Measurements from ENCODE around the gene RNLS. TPM values are rescaled to one million over a fixed set of nuclear protein-coding genes. Genes with fewer than 3 reads are reported as not detected.

Gene RNLS
- total RNA-seq, 1 experiment from 2014 or later: not detected

DNA sequence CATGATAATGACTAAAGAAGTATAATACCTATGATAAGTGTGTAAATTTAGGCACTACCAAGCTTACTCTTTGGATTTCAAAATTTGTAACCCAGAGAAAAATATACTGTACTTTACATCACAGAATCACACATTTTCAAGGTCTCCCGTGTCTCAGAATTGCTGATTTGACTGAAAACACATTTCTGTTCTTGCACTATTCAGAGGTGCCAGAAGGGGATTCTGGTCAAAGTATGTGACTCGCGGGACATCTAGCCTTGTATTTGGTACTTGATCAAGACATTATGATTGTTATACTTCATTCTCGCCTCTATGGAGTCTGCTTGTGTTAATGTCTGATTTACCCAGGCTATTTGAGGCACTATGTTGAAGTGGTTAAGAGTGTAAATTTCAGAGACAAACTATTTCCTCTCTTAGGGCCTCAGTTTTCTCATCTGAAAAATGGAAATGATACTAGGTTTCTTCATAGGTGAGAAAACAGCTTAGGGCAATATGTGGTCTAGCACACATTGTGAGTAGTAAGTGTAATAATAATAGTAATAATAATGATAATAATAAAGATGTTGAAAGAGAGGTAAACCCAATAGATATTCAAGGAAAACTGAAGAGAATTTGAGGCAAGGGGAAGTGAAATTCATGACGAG is 320.4 kb downstream of the RNLS start:
- H3K27me3 Mint-ChIP-seq (ENCODE audit: insufficient read depth, unreplicated experiment): no peaks in the 10 kb centered on the region
- H3K4me3 Mint-ChIP-seq (ENCODE audit: unreplicated experiment): no peak overlapping the region
- no peaks in the 10 kb centered on the region for H3K9me3 Mint-ChIP-seq (ENCODE audit: unreplicated experiment)
- DNase-seq (ENCODE audit: unreplicated experiment): no peak
- no TSS peak for BruUV-seq (replicated peaks)
- TF ChIP-seq, protein P1, sequence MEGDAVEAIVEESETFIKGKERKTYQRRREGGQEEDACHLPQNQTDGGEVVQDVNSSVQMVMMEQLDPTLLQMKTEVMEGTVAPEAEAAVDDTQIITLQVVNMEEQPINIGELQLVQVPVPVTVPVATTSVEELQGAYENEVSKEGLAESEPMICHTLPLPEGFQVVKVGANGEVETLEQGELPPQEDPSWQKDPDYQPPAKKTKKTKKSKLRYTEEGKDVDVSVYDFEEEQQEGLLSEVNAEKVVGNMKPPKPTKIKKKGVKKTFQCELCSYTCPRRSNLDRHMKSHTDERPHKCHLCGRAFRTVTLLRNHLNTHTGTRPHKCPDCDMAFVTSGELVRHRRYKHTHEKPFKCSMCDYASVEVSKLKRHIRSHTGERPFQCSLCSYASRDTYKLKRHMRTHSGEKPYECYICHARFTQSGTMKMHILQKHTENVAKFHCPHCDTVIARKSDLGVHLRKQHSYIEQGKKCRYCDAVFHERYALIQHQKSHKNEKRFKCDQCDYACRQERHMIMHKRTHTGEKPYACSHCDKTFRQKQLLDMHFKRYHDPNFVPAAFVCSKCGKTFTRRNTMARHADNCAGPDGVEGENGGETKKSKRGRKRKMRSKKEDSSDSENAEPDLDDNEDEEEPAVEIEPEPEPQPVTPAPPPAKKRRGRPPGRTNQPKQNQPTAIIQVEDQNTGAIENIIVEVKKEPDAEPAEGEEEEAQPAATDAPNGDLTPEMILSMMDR (IDR thresholded peaks at IDR 0.05; ENCODE audit: unreplicated experiment): no peak
- no peak overlapping the region for H3K27ac Mint-ChIP-seq (ENCODE audit: low read depth, unreplicated experiment)
- intact Hi-C loops (cut with micrococcal nuclease): no loop called here
- ChIA-PET CTCF (interaction anchor here (0.6 to 0.7 kb wide), 3 partner anchors 9 to 759 kb away, joined by 3 to 4 read pairs (median 3); no protein-coding TSS in a partner anchor), POLR2A (interaction anchor here (0.9 to 3.3 kb wide), 2 partner anchors 8 to 9 kb away, joined by 4 to 13 read pairs; no protein-coding TSS in a partner anchor)
- no peaks in the 10 kb centered on the region for H3K4me1 Mint-ChIP-seq (ENCODE audit: insufficient read depth, unreplicated experiment)
- no peaks in the 10 kb centered on the region for H3K36me3 Mint-ChIP-seq (ENCODE audit: insufficient read depth, unreplicated experiment)

DNA sequence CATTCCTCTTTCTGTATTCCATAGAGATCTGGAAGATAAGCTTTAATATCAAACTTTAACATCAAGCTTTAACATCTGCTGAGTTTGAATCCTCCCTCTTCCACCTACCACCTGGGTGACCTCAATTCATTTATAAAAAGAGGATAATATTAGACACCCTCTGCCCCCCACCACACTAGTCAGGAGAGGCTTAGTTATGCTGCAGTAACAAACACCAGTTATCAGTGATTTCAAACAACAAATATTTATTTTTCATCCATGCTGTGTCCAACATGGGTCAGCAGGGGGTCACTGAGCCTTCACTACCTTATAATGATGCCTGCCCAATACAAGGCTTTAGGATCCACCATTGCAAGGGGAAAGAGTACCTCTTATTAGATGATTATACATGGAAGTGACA is 322.0 kb downstream of the RNLS start:
- intact Hi-C loops (cut with micrococcal nuclease): no loop called here
- Mint-ChIP-seq H3K27me3 (ENCODE audit: insufficient read depth, unreplicated experiment) (no peaks in the 10 kb centered on the region), H3K9me3 (ENCODE audit: unreplicated experiment) (no peaks in the 10 kb centered on the region), H3K27ac (ENCODE audit: low read depth, unreplicated experiment) (no peak overlapping the region), H3K36me3 (ENCODE audit: insufficient read depth, unreplicated experiment) (no peaks in the 10 kb centered on the region), H3K4me1 (ENCODE audit: insufficient read depth, unreplicated experiment) (no peaks in the 10 kb centered on the region), H3K4me3 (ENCODE audit: unreplicated experiment) (no peak overlapping the region)
- ChIA-PET CTCF (no interaction called here), POLR2A (interaction anchor here (0.6 to 3.3 kb wide), 4 partner anchors 10 to 368 kb away, joined by 3 to 13 read pairs (median 4); no protein-coding TSS in a partner anchor)
- no TSS peak for BruUV-seq (replicated peaks)
- no peak for DNase-seq (ENCODE audit: unreplicated experiment)
- TF ChIP-seq, protein P1 (IDR thresholded peaks at IDR 0.05; ENCODE audit: unreplicated experiment): no peak

GRCh38 chr10:88260329-88261051 is 322.6 kb downstream of the RNLS start:
- Mint-ChIP-seq H3K36me3 (ENCODE audit: insufficient read depth, unreplicated experiment) (no peaks in the 10 kb centered on the region), H3K27ac (ENCODE audit: low read depth, unreplicated experiment) (no peak overlapping the region), H3K27me3 (ENCODE audit: insufficient read depth, unreplicated experiment) (no peaks in the 10 kb centered on the region), H3K9me3 (ENCODE audit: unreplicated experiment) (no peaks in the 10 kb centered on the region), H3K4me1 (ENCODE audit: insufficient read depth, unreplicated experiment) (no peaks in the 10 kb centered on the region), H3K4me3 (ENCODE audit: unreplicated experiment) (no peak overlapping the region)
- ChIA-PET CTCF (no interaction called here), POLR2A (interaction anchor here (0.6 to 3.3 kb wide), 4 partner anchors 11 to 368 kb away, joined by 3 to 13 read pairs (median 4); no protein-coding TSS in a partner anchor)
- BruUV-seq (replicated peaks): no TSS peak
- no peak for DNase-seq (ENCODE audit: unreplicated experiment)
- TF ChIP-seq, protein P1 (IDR thresholded peaks at IDR 0.05; ENCODE audit: unreplicated experiment): no peak
- intact Hi-C loops (cut with micrococcal nuclease): no loop called here

DNA sequence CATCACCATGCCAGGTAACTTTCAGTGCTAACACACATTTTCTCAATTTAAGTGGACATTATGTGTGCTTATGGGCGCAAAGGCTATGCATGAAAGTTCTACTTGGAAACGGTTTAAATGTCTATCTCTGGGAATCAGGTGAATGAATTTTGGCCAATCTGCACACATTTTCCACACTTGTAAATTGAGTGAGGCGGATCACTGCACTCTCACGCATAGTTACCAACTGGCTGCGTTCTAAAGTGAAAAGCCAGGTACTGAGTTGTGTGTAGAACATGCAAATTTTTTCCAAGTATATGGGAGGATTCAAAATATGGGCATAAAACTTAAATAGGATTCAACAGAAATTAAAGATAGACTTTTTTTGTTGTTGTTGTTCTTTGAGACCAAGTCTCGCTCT is 323.7 kb downstream of the RNLS start:
- peaks cover 7% of the 10 kb centered on the region for H3K4me1 Mint-ChIP-seq (ENCODE audit: insufficient read depth, unreplicated experiment)
- intact Hi-C loops (cut with micrococcal nuclease): no loop called here
- TF ChIP-seq, protein P1 (IDR thresholded peaks at IDR 0.05; ENCODE audit: unreplicated experiment): no peak
- H3K27ac Mint-ChIP-seq (ENCODE audit: low read depth, unreplicated experiment): no peak overlapping the region
- no peaks in the 10 kb centered on the region for H3K27me3 Mint-ChIP-seq (ENCODE audit: insufficient read depth, unreplicated experiment)
- no peaks in the 10 kb centered on the region for H3K36me3 Mint-ChIP-seq (ENCODE audit: insufficient read depth, unreplicated experiment)
- H3K9me3 Mint-ChIP-seq (ENCODE audit: unreplicated experiment): no peaks in the 10 kb centered on the region
- no TSS peak for BruUV-seq (replicated peaks)
- ChIA-PET POLR2A (interaction anchor here (3.3 kb wide), 1 partner anchor 12 kb away, joined by 13 read pairs; no protein-coding TSS in a partner anchor), CTCF (no interaction called here)
- H3K4me3 Mint-ChIP-seq (ENCODE audit: unreplicated experiment): no peak overlapping the region
- DNase-seq (ENCODE audit: unreplicated experiment): no peak
